Thyroid gland (tissue), 4 donors: Measurements from ENCODE around the gene OR2D2.

Experiments used
- CTCF ChIP-seq, 6 experiments: fragments of 200-600 bp in 3 of 6; fragments of 450-650 bp in 3 of 6; sonication (generic) in 3 of 6; IDR thresholded peaks; one replicate each; pipeline ENCODE4 v1.5.1; 2016 to 2019; ENCODE audit warnings: antibody characterized with exemption in 6 of 6, mild to moderate bottlenecking in 2 of 6, inconsistent platforms in 1 of 6, moderate library complexity in 1 of 6
- POLR2A ChIP-seq, 2 donors: fragments of 450-650 bp; IDR thresholded peaks; one replicate each; pipeline ENCODE4 v1.6.1; 2017; ENCODE audit warnings: antibody characterized with exemption in 2 of 2, mild to moderate bottlenecking in 2 of 2, moderate library complexity in 1 of 2

DNA sequence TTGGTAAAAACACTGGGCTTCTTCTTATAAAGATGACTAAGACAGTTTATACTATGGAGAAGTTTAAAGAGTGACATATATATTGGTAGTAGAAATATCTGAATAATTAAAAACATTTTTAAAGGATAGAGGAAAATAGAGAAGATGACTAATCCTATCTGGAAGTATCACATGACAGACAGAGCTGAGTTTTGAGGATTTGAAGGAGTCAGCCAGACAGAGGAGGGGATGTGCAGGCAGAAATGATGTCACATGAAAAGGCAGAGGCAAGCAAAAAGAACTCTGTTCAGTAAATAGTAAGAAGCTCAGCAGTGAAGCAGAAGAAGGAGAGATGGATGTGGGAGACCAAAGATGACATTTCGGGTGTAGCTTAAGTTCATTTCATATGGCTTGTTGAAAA is 27.9 kb downstream of the OR2D2 start:
- TF ChIP-seq POLR2A (IDR thresholded peaks at IDR 0.05) (no peak), CTCF (IDR thresholded peaks at IDR 0.05) (no peak)
